ELF-1 (cell line): Measurements from ENCODE around the gene MYH10.
"Not testable (repeated sequence)": the region's sequence is repeated elsewhere in the genome, so short reads cannot be mapped to it uniquely, and the experiment has no call there.

Experiments
- DNase-seq: peaks from one replicate; pipeline ENCODE4 v3.0.0-alpha.2; 2016; ENCODE audit warnings: low read depth, low spot score

The MYH10 gene

GRCh38 chr17:8557176-8557806 is 73.2 kb downstream of the MYH10 start:
- no peak for DNase-seq

DNA sequence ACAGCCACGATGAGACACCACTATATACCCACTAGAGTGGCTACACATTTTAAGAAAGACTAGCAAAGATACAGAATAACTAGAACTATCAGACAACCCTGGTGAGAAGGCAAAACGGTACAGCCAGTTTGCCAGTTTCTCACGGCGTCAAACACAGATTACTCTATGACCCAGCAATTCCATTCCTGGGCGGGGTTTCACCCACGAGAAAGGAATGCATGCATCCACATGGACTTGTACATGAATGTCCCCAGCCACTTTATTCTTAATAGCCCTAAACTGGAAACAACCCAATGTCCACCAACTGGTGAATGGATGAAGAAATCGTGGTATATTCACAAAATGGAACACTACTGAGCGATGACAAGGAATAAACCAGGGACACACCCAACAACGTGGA is 74.5 kb downstream of the MYH10 start:
- no peak for DNase-seq

DNA sequence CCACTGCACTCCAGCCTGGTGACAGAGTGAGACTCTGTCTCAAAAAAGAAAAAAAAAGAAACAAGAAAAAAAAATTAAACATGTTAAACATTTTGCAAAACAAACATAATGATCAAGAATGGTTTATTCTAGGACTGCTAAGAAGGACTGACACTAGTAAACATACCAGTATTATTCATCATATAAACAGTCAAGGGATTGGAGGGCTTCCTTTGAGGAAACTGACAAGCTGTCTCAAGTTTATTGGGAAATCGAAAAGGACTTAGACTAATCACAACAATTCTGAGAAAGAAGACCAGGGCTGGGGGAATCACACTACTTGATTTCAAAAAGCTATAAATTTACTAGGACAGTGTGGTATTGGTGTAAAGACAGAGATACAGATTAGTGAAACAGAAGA is 75.5 kb downstream of the MYH10 start:
- DNase-seq = no peak

DNA sequence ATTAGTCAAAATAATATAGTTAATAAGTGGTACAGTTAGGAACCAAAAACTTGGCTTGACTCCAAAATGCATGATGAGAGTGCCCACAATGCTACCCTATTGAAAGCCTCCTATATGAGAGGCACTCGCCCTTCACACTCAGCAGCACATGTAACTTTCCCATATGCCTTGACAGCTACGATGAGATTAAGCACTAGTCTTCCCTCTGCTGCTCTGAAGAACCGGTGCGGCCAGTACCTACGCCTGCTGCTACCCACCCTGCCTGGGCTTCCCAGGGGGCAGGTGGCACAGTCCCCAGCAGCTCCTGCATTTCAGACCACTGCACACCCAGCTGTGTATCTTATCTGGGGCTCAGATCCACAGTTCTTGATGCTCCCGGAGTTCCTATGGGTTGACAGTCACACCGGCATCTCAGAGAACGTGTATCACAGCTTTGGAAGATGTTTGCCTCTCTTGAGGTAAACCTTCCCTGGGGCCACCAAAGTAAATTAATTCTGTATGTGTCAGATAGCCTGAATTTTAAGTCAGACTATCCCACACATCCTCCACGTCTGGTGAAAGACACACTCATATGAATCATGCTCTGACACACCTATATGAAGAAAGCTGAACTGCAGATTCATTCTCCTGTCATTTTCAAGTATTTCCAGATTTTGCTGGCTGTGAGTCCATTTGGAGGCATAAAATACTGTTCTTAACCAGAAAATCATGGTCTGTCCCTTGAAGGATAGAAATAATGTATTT is 77.8 kb downstream of the MYH10 start:
- DNase-seq = no peak

DNA sequence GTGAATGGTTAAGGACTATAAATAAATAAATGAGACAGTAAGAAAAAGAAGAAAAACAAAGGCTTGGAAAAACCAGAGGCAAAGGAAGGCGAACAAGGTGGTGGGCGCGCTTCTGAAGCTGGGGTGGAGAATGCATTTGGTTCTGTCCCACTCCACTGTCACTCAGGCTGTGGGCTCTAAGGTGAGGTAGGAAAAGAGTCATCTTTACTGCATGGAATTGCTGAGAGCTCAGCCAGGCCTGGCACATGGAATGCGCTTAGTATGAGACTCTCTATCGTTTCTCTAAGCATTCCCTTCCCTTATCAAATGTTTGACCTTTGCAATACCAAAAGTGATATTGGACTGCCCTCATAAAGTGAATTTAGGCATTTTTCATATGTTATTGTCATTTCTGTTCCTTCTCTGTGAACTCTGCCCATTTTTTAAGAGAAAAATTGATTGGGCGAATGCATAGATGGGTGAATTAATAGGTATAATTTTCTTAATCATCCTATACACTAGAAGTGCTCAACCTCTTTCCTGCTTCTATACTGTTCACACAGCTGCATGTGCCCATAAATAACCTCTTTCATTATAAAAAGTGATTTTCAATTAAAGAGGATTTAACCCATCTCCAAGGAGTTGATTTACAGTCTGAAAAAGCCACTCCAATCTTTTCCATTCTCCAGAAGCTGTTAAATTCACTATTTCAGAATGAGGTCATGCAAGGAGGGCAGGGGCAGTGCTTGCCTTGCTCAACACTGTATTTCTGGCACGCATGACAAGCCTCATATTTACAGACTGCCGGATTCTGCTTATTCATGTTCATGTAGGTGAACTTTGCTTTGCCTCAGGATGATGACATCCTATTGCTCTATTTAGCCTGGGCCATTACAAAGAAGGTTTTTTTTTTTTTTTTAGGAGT is 87.7 kb downstream of the MYH10 start:
- no peak for DNase-seq

DNA sequence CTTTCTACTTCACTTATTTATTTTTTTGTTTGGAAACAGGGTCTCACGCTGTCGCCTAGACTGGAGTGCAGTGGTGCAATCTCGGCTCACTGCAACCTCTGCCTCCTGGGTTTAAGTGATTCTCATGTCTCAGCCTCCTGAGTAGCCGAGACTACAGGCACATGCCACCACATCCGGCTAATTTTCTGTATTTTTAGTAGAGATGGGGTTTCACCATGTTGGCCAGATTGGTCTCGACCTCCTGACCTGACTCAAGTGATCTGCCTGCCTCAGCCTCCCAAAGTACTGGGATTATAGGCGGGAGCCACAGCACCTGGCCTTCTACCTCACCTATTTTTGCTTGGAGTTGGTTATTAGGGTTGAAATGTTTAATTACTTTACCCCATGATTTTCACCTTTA is 90.5 kb downstream of the MYH10 start:
- DNase-seq = not testable (repeated sequence)

GRCh38 chr17:8537734-8538133 is 92.8 kb downstream of the MYH10 start:
- no peak for DNase-seq

- no peak for DNase-seq
These were observed 95.9 kb downstream of the MYH10 start for GRCh38 chr17:8534498-8535188.

DNA sequence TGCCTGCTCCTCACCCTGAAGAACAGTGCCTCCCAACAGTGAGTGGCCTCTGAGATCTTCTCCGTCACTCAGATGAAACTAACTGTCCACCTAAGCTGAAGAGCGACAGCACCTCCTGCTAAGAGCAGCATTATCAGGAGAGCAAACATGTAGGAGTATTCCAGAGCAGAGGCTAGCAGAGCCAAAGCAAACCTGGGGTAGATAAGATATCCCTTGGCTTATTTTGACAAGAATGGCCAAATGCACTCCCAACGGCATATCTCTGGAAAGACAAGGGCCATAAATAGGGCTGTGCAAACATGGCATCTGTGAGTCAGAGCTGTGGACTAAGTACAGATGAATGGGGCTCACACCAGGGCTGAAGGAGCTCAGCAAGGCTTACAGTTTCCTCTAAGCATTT is 98.5 kb downstream of the MYH10 start:
- peak; percentile 14 for DNase-seq

DNA sequence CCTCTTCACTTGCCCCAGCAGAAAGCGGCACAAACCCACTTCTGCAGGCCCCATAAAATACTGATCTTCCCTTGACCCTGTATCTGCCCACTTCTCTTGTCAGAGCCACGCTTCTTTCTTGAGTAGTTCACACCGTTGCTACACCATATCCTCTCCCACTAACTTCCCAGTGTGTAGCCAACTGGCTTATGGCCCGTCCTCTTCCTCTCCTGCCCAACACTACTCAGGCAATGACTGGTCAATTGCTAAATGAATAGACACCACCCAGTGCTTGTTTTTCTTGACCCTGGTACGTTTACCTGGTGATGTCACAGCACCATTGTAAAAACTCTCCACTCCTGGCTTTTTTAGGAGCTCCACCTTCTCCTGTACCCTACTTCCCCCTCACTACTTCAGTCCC is 107.9 kb downstream of the MYH10 start:
- DNase-seq = no peak

GRCh38 chr17:8520981-8521380 is 109.5 kb downstream of the MYH10 start:
- DNase-seq = no peak

DNA sequence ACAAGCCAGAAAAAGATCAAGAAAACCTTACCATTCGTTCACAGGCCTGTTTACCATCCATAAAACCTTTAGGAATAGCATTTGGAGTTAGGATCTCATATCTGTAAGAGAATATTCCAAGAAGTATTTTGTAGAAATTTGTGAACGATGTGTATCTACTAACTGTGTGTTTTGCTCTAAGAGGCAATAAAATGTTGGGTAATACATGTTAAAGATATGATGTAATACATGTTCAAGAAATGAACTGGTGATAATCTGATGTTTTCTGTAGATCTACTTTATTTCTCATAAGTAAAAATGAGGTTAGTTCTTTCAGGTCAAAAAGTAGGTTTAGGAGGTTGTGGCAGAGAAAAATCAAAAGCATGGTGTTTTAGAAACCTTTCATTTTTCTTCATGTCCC is 111.7 kb downstream of the MYH10 start:
- DNase-seq = no peak

- DNase-seq = no peak
These were observed 112.2 kb downstream of the MYH10 start for GRCh38 chr17:8518326-8518725.

DNA sequence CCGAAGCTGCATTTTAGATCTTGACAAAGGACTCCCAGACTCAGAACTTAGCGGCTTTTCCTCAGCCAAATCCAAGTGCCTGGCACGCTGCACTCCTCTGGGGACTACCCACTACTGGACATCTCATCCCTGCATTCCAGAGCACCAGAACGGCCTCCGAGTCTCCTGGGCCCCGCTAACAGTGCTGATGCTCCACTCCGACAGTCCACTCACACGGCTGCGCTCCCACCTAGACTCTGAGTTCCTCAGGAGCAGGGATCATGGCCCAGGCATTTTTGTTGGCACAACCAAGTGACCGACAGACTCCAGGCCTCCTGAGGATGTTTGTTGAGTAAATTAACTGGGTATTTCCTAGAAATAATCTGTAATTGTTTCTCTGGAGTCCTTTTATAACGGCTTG is 115.7 kb downstream of the MYH10 start:
- no peak for DNase-seq

- DNase-seq = no peak
These were observed 124.4 kb downstream of the MYH10 start for GRCh38 chr17:8506145-8506544.

- no peak for DNase-seq
These were observed 125.9 kb downstream of the MYH10 start for GRCh38 chr17:8504460-8505207.

GRCh38 chr17:8503807-8504206 is 126.7 kb downstream of the MYH10 start:
- DNase-seq = no peak

DNA sequence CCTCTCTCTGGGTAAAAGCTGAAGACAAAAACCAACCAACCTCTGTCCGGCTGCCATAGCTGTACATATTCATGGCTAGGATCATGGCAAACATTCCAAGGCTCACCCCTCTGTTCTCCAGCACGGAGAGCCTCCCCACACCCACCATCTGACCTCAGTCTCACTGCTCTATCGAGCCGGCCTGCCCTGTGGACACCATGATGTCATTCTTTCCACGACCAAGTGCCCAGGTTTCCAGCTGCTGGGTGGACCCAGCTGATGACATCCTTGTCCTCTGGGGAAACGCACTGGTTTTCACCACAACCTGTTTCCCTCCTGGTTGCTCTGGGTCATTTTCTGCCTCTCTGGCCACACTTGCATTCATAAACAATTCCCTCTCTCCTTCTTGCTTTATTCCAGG is 127.2 kb downstream of the MYH10 start:
- no peak for DNase-seq

DNA sequence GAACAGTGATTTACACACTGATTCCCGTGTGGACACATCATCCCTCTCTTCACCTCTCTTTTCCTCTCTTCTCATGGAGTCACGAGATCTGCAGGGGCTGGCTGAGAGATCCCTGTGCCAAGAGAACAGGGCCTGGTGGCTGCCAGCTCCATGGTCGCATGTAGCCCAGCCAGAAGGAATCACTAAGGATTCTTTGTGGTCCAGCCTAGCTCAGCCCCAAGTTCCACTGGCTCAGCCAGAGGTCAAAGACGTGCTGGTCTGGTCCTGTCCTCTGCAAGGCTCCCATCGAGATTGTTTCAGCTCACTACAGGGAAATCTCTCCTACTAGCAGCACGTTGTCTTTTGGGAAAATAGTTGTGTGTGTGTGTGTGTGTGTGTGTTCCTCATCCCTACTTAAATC is 128.4 kb downstream of the MYH10 start:
- no peak for DNase-seq

DNA sequence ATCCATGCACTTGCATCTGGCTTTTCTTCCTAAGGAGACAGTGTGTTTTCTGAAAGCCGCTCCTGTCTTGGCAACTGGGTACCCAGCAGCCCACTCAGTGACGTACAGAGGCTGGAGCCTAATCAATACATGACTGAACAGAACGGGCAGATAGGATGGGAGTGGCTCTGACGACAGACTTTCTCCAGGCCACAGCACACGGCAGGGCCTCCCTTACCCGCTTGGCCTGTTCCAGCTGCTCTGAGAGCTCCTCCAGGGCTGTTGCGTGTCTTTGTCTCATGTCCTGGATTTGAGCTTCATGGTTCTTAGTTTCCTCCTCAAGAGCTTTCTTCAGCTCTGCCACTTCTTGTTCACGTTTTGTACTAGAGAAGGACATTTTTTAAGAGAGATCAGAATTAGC is 129.9 kb downstream of the MYH10 start:
- no peak for DNase-seq

GRCh38 chr17:8499614-8500013 is 130.9 kb downstream of the MYH10 start:
- no peak for DNase-seq
